Mucosa of descending colon (tissue), 3 donors: ENCODE measurements around the gene TTC9C. TPM values are rescaled to one million over a fixed set of nuclear protein-coding genes. Genes with fewer than 3 reads are reported as not detected.
"Not testable (repeated sequence)": the region's sequence is repeated elsewhere in the genome, so short reads cannot be mapped to it uniquely, and the experiment has no call there.

Experiments
- ATAC-seq: fragments of 200-7000 bp; cut with Tn5 transposase; one replicate; pipeline ENCODE4 v1.9.1; 2020; ENCODE audit warnings: mild to moderate bottlenecking, moderate library complexity
- DNase-seq, 3 donors: peaks; one replicate each; pipeline ENCODE4 v3.0.0-alpha.2; 2020
- H3K36me3 ChIP-seq: fragments of 200-600 bp; one replicate; pipeline ENCODE4 v1.8.0; 2021; ENCODE audit warnings: low read depth, mild to moderate bottlenecking
- H3K4me1 ChIP-seq: fragments of 200-600 bp; one replicate; pipeline ENCODE4 v1.8.0; 2021; ENCODE audit warnings: low read depth, mild to moderate bottlenecking
- H3K4me3 ChIP-seq: fragments of 200-600 bp; one replicate; pipeline ENCODE4 v1.8.0; 2021; ENCODE audit warnings: mild to moderate bottlenecking
- H3K9me3 ChIP-seq: fragments of 200-600 bp; one replicate; pipeline ENCODE4 v1.8.0; 2021; ENCODE audit warnings: mild to moderate bottlenecking
- CTCF ChIP-seq: fragments of 200-600 bp; IDR thresholded peaks from one replicate; pipeline ENCODE4 v1.8.0; 2022; ENCODE audit warnings: antibody characterized with exemption, mild to moderate bottlenecking
- intact Hi-C, 2 donors: fragments of 100-400 bp; cut with DNase I in 1 of 2; cut with micrococcal nuclease in 1 of 2; formaldehyde crosslinking; loops; one replicate each; pipeline versions ENCODE4 v1.11.0 to v1.11.1; 2022; cut with DNase I, micrococcal nuclease
- total RNA-seq, 3 donors: library from RNA; stranded (reverse); fragmentation: NEBNext Ultra II Directional in 2 of 3; extraction: Animal tissue kit (Norgen Biotek cat#: 25700) in 2 of 3; gene quantifications; one replicate each; pipeline versions ENCODE4 v1.2.1 to v1.2.4, GENCODE V29; 2021 to 2023
- donor health status: DM: no; HTN: no; CAD: no; lungs with moderate emphysema.
- donor health status: DM: no; HTN: no; CAD: no.
- donor health status: DM: no; HTN: yes; CAD: no.

Gene TTC9C
- total RNA-seq, 3 donors from 2014 or later = 27.7 to 31.8 (median 29.3) TPM

DNA sequence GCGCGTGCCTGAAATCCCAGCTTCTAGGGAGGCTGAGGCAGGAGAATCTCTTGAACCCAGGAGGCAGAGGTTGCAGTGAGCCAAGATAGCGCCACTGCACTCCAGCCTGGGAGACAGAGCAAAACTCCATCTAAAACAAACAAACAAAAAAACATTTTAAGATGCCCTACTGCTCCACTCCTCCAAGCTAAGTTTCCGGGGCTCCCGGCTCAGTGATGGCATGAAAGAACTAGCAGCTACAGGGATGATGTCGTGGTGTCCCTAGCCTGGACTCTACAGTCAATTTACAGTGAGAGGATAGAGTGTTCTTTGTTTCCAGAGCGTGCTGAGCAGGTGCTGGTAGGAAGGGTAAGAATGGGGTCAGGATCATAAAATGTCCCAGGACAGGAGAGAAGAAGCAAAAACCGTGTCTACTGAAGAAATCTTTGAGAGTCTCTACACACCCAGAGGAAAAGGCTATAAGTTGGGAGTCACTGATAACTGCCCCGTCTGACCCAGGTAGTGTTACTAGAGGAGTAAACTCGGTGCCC, 26.9 kb downstream of the TTC9C start:
- intact Hi-C loops = no loop called here
- no peak for TF ChIP-seq CTCF
- ATAC-seq = no peak
- no peak for DNase-seq
- Histone ChIP-seq H3K36me3 (no peaks in the 10 kb centered on the region), H3K9me3 (no peaks in the 10 kb centered on the region), H3K4me1 (peaks cover 13% of the 10 kb centered on the region), H3K4me3 (no peak overlapping the region)

DNA sequence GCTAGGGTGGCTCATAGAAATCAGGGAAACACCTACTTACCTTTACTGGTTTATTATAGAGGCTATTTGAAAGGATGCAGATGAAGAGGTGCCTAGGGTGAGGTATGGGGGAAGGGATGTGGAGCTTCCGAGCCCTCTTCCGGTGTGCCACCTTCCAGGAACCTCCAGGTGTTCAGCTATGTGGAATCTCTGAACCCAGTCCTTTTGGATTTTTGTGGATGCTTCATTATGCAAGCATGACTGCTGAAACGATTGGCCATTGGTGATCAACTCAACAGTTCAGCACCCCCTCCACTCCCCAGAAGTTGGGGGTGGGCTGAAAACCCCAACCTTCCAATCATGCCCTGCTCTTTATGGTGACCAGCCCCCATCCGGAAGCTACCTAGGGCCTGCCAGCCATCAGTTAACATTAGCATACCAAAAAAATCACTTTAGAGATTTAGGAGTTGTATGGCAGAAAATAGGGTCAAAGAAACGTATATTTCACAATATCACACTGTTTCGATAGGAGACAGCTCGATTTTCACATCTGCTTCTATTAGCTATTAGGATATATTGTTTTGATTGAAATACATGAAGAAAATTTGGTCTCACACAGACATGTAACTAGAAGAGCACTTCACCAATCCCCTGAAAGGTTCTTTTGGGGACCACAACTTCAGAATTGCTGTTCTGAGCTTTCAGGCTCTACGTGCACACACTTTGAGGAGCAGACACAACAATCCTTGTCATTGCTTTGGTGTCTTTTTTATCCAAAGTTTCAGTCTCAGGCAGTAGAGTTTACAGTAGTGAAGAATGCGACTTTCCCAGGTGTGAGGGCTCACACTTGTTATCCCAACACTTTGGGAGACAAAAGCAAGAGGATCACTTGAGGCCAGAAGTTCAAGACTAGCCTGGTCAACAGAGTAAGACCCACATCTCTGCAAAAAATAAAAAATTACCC, 29.8 kb downstream of the TTC9C start:
- Histone ChIP-seq H3K4me1 (peaks cover 18% of the 10 kb centered on the region), H3K36me3 (no peaks in the 10 kb centered on the region), H3K9me3 (no peaks in the 10 kb centered on the region), H3K4me3 (no peak overlapping the region)
- ATAC-seq = no peak
- no peak for DNase-seq
- TF ChIP-seq CTCF = no peak
- intact Hi-C loops = no loop called here

DNA sequence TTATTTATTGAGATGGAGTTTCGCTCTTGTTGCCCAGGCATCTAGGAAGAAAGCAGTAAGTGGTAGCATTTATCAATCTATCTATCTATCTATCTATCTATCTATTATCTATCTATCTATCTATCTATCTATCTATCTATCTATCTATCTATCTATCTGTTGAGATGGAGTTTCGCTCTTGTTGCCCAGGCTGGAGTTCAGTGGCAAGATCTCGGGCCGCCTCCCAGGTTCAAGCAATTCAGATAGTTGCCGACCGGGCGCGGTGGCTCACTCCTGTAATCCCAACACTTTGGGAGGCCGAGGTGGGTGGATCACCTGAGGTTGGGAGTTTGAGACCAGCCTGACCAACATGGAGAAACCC, 32.6 kb downstream of the TTC9C start:
- peak; percentile 21 to 58 (median 49) for DNase-seq
- intact Hi-C loops, ATAC-seq: not testable (repeated sequence)

GRCh38 chr11:62770778-62771143, 42.5 kb downstream of the TTC9C start:
- ATAC-seq (peak; percentile 11), DNase-seq (peak; percentile 38 to 52 (median 51))
- H3K4me3 ChIP-seq = peak overlapping the region; percentile 36
- TF ChIP-seq CTCF = no peak
- peaks cover 7% of the 10 kb centered on the region for H3K4me1 ChIP-seq
- intact Hi-C loops = no loop called here
- H3K9me3 ChIP-seq = no peaks in the 10 kb centered on the region
- H3K36me3 ChIP-seq = no peaks in the 10 kb centered on the region

More for the DNA sequence above, 32.6 kb downstream of the TTC9C start:
- not testable (repeated sequence) for H3K36me3 ChIP-seq, H3K9me3 ChIP-seq
- Histone ChIP-seq H3K4me3 (peak overlapping the region; percentile 27), H3K4me1 (peaks cover 11% of the 10 kb centered on the region)

DNA sequence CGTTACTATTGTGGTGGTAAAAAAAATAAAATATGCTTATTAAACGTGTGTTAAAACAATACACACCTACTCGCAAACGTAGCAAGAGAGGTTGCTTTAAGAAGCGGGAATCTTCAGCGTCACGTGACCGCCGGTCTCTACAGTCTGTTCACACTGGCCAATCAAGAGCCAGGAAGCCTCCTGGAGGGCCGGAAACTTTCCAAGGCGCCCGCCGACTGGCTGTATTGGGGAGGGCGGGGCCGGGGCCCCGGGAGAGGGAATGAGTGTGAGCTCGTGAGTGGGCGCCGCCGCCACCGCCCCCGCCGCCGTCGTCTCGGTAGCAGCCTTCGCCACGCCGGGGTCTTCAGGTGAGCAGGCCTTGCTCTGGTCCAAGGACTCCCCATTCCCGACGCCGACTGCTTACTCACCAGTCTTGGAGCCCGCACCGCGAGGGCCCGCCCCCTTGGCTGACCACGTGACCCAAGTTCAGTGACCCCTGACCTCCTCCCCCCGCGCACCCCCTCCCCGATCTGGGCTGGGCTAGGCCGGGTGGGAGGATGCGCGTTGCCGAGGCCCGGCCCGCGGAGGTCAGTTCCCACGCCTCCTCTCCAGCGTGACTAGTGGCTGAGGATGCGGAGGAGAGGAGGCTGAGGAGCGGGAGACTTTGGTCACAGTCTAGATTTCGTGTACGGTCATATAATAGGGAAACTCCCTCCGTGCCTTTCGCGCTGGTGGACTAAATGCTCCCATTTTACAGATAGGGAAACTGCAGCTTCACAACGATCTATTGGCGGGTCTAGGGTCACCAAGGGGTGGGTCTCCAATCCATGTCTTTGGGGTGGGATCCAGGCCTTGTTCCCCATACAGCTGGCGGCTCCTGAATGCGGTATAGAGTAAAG, 43.1 kb downstream of the TTC9C start, which contains the start of gene TAF6L:
Gene TAF6L (plus strand): TSS at position 253 of the 878 bp plus-strand sequence. CDS start 4,388 bp downstream, outside the sequence.
- no peak for TF ChIP-seq CTCF
- peak within 1 kb of the TSS; percentile 36 for H3K4me3 ChIP-seq
- H3K36me3 ChIP-seq = no peaks in the 10 kb centered on the region
- intact Hi-C loops = no loop called here
- peak; percentile 96 for ATAC-seq
- peaks cover 7% of the 10 kb centered on the region for H3K4me1 ChIP-seq
- no peaks in the 10 kb centered on the region for H3K9me3 ChIP-seq
- peak; percentile 97 to 99 (median 98) for DNase-seq
